Measurements from ENCODE around the gene ZNF541. TPM values are rescaled to one million over a fixed set of nuclear protein-coding genes. Genes with fewer than 3 reads are reported as not detected.

ZNF541 gene, protein sequence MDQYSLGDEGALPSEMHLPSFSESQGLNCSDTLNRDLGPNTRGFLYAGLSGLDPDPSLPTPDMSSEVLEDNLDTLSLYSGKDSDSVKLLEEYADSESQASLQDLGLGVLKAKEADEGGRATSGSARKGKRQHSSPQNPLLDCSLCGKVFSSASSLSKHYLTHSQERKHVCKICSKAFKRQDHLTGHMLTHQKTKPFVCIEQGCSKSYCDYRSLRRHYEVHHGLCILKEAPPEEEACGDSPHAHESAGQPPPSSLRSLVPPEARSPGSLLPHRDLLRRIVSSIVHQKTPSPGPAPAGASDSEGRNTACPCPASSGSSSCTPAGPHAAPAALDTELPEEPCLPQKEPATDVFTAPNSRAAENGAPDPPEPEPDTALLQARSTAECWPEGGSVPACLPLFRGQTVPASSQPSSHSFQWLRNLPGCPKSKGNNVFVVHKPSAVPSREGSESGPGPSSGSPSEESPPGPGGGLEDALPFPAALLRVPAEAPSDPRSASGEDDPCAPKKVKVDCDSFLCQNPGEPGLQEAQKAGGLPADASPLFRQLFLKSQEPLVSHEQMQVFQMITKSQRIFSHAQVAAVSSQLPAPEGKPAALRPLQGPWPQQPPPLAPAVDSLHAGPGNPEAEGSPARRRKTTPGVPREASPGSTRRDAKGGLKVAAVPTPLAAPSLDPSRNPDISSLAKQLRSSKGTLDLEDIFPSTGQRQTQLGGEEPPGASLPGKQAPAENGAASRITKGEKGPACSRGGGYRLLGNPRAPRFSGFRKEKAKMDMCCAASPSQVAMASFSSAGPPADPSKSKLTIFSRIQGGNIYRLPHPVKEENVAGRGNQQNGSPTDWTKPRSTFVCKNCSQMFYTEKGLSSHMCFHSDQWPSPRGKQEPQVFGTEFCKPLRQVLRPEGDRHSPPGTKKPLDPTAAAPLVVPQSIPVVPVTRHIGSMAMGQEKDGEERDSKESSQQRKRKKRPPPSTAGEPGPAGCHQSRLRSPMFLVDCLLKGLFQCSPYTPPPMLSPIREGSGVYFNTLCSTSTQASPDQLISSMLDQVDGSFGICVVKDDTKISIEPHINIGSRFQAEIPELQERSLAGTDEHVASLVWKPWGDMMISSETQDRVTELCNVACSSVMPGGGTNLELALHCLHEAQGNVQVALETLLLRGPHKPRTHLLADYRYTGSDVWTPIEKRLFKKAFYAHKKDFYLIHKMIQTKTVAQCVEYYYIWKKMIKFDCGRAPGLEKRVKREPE (N-terminal part only)
- 0.15 TPM for total RNA-seq (2021; ENCODE audit: unreplicated experiment)
- polyA plus RNA-seq (2012; ENCODE audit: insufficient read length): 0.45 TPM
- Bru-seq, nascent RNA: percentile 21 among the genes with signal in this experiment
- percentile 18 among the genes with signal in this experiment for BruChase-seq, experiment 1, labeled RNA remaining after a 2-hour chase
- percentile 20 among the genes with signal in this experiment for BruChase-seq, experiment 2, labeled RNA remaining after a 6-hour chase
- long read RNA-seq: 0 reads

GRCh38 chr19:47573071-47574026, at the start of gene ZNF541:
ZNF541 (minus strand) TSS chr19:47573148; CDS start chr19:47555856, 17,292 bp downstream.
- TF ChIP-seq POLR2AphosphoS5 (IDR thresholded peaks at IDR 0.05; ENCODE audit: low read depth, low read length) (no peak), TCF7L2 (IDR thresholded peaks at IDR 0.05; ENCODE audit: low read depth, low read length) (no peak), CTCF (IDR thresholded peaks at IDR 0.05) (no peak), SIN3A (IDR thresholded peaks at IDR 0.05; ENCODE audit: borderline replicate concordance, insufficient read depth, low read depth, low read length) (no peak)
- TF ChIP-seq, protein P1, sequence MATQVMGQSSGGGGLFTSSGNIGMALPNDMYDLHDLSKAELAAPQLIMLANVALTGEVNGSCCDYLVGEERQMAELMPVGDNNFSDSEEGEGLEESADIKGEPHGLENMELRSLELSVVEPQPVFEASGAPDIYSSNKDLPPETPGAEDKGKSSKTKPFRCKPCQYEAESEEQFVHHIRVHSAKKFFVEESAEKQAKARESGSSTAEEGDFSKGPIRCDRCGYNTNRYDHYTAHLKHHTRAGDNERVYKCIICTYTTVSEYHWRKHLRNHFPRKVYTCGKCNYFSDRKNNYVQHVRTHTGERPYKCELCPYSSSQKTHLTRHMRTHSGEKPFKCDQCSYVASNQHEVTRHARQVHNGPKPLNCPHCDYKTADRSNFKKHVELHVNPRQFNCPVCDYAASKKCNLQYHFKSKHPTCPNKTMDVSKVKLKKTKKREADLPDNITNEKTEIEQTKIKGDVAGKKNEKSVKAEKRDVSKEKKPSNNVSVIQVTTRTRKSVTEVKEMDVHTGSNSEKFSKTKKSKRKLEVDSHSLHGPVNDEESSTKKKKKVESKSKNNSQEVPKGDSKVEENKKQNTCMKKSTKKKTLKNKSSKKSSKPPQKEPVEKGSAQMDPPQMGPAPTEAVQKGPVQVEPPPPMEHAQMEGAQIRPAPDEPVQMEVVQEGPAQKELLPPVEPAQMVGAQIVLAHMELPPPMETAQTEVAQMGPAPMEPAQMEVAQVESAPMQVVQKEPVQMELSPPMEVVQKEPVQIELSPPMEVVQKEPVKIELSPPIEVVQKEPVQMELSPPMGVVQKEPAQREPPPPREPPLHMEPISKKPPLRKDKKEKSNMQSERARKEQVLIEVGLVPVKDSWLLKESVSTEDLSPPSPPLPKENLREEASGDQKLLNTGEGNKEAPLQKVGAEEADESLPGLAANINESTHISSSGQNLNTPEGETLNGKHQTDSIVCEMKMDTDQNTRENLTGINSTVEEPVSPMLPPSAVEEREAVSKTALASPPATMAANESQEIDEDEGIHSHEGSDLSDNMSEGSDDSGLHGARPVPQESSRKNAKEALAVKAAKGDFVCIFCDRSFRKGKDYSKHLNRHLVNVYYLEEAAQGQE (IDR thresholded peaks at IDR 0.05; ENCODE audit: insufficient read depth in 1 of 2, low read depth in 2 of 2, low read length in 1 of 2): no peak
- no TSS peak for BruUV-seq (replicated peaks)
- in situ Hi-C loops (cut with HindIII; ENCODE audit: low pct_unique_long_range_greater_than_20kb, low sequenced_read_pairs): no loop called here
- no peaks in the 10 kb centered on the region for H3K9me3 ChIP-seq (ENCODE audit: control insufficient read depth, insufficient read depth, low read depth, low read length)
- no peaks in the 10 kb centered on the region for H3K36me3 ChIP-seq (ENCODE audit: control insufficient read depth, insufficient read depth, low read length)
- no peaks in the 10 kb centered on the region for H3K4me1 ChIP-seq (ENCODE audit: control insufficient read depth, insufficient read depth, low read length)
- H3K4me3 ChIP-seq (ENCODE audit: low read depth in 2 of 2, low read length in 2 of 2): peak within 1 kb of the TSS in 1 of 2 experiments; percentile 15; a peak in 2 of 4 replicates
- ChIA-PET POLR2A (interaction anchor here (0.6 kb wide), 1 partner anchor 29 kb away, joined by 3 read pairs; no protein-coding TSS in a partner anchor), CTCF (no interaction called here)
- ATAC-seq (peak; percentile 66), DNase-seq (ENCODE audit: low read depth, low spot score) (no peak)
- H3K27ac ChIP-seq (ENCODE audit: low read length): no peak within 1 kb of the TSS
- intact Hi-C loops (cut with micrococcal nuclease; ENCODE audit: unreplicated experiment): no loop called here
- no peaks in the 10 kb centered on the region for H3K27me3 ChIP-seq (ENCODE audit: control insufficient read depth, insufficient read depth, low read length)

Measured in Panc1 (cell line).